Measurements from ENCODE around the gene TSNAXIP1.

TSNAXIP1 gene

DNA sequence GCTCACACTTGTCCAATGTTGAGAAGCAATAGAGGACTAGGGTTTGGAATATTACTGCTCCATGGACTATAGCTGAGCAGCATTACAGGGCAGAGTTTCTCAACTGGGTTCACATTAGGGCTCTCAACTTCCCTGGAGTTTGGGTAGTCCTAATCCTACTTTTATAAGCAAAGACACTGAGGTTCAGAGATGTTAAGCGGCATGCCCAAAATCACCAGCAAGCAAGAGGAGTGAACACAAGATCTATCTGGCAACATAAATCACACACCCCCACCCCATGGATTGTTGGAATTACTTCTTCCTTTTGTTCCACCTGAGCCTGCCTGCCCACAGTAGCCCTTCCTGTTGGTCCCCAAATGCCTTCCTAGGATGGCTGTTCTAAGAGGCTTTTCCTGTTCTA lies 5.2 kb downstream of the TSNAXIP1 start:
- Histone ChIP-seq H3K4me3 (ENCODE audit: low read depth in 1 of 2, low read length in 1 of 2) (no peak overlapping the region), H3K9me3 (no peaks in the 10 kb centered on the region), H3K36me3 (no peaks in the 10 kb centered on the region), H3K27me3 (no peaks in the 10 kb centered on the region), H3K27ac (no peak overlapping the region), H3K4me1 (ENCODE audit: control insufficient read depth in 1 of 2, insufficient read depth in 1 of 2, low read depth in 1 of 2, low read length in 1 of 2) (peaks cover 6% of the 10 kb centered on the region in 2 experiments)
- TF ChIP-seq, protein P1, sequence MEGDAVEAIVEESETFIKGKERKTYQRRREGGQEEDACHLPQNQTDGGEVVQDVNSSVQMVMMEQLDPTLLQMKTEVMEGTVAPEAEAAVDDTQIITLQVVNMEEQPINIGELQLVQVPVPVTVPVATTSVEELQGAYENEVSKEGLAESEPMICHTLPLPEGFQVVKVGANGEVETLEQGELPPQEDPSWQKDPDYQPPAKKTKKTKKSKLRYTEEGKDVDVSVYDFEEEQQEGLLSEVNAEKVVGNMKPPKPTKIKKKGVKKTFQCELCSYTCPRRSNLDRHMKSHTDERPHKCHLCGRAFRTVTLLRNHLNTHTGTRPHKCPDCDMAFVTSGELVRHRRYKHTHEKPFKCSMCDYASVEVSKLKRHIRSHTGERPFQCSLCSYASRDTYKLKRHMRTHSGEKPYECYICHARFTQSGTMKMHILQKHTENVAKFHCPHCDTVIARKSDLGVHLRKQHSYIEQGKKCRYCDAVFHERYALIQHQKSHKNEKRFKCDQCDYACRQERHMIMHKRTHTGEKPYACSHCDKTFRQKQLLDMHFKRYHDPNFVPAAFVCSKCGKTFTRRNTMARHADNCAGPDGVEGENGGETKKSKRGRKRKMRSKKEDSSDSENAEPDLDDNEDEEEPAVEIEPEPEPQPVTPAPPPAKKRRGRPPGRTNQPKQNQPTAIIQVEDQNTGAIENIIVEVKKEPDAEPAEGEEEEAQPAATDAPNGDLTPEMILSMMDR (IDR thresholded peaks at IDR 0.05) = no peak

DNA sequence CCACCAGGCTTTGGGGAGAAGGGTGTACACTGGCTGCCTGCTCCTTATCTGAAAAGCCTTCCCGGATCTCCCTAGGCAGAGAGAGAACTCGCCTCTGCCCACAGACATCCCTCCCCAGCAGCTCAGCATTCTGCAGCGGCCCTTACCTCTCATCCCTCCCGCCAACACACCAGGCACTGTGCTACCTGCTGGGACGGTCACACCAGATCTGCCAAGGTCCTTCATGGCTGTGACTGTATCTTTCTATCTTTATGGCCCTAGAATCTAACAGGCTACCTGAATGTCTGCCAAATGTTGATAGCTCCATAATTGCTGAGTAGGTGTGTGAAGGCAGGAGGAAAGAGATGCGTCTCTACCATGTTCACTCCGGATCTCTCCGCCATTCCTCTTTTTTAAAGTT lies 7.9 kb downstream of the TSNAXIP1 start:
- Histone ChIP-seq H3K4me3 (ENCODE audit: low read depth in 1 of 2, low read length in 1 of 2) (no peak overlapping the region), H3K4me1 (ENCODE audit: control insufficient read depth in 1 of 2, insufficient read depth in 1 of 2, low read depth in 1 of 2, low read length in 1 of 2) (no peaks in the 10 kb centered on the region), H3K27me3 (no peaks in the 10 kb centered on the region), H3K27ac (no peak overlapping the region), H3K36me3 (no peaks in the 10 kb centered on the region), H3K9me3 (no peaks in the 10 kb centered on the region)
- TF ChIP-seq, protein P1 (IDR thresholded peaks at IDR 0.05) = no peak

DNA sequence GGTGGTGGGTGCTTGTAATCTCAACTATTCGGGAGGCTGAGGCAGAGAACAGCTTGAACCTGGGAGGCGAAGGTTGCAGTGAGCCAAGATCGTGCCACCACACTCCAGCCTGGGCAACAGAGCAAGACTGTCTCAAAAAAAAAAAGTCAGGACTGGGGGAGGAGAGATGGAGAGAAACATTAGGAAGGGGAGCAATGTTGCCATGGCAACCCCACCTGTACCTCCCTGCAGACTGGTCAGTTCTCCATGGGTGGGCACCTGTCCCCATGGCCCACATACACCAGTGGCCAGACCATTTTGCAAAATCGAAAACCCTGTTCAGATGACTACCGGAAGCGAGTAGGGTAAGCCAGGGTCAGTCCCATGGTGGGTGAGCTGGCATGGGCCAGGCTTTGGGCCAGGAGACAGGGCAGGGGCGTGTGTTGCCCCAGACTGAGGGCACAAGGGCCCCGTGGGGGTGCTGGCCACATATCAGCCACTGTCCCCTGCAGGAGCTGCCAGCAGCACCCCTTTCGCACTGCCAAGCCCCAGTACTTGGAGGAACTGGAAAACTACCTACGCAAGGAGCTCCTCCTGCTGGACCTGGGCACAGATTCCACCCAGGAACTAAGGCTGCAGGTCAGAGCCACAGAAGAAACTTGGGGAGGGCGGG lies 14.0 kb downstream of the TSNAXIP1 start:
- Histone ChIP-seq H3K4me3 (ENCODE audit: low read depth in 1 of 2, low read length in 1 of 2) (no peak overlapping the region), H3K4me1 (ENCODE audit: control insufficient read depth in 1 of 2, insufficient read depth in 1 of 2, low read depth in 1 of 2, low read length in 1 of 2) (no peaks in the 10 kb centered on the region), H3K27ac (no peak overlapping the region), H3K36me3 (no peaks in the 10 kb centered on the region), H3K9me3 (no peaks in the 10 kb centered on the region), H3K27me3 (no peaks in the 10 kb centered on the region)
- TF ChIP-seq, protein P1 (IDR thresholded peaks at IDR 0.05) = no peak

GRCh38 chr16:67822511-67822910 lies 15.8 kb downstream of the TSNAXIP1 start:
- H3K36me3 ChIP-seq = peaks cover 15% of the 10 kb centered on the region
- H3K27me3 ChIP-seq = no peaks in the 10 kb centered on the region
- H3K4me3 ChIP-seq (ENCODE audit: low read depth in 1 of 2, low read length in 1 of 2) = no peak overlapping the region
- no peaks in the 10 kb centered on the region for H3K4me1 ChIP-seq (ENCODE audit: control insufficient read depth in 1 of 2, insufficient read depth in 1 of 2, low read depth in 1 of 2, low read length in 1 of 2)
- H3K27ac ChIP-seq = no peak overlapping the region
- no peaks in the 10 kb centered on the region for H3K9me3 ChIP-seq
- TF ChIP-seq, protein P1 (IDR thresholded peaks at IDR 0.05) = no peak

DNA sequence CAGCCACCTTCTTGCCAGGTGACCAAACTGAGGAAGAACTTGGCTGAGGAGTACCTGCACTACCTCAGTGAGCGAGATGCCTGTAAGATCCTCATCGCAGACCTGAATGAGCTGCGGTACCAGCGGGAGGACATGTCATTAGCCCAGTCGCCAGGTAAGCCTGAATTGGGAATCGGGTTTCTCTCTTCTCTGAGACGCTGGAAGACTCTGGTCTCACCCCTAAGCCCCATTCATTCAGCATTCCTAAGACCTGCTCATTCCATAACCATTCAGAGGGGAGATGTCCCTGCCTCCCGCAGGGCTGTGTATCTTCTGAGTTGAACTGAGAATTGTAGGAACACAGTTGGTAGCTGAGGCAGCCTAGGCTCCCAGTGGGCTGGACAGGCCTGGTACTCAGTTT lies 18.4 kb downstream of the TSNAXIP1 start:
- Histone ChIP-seq H3K4me1 (ENCODE audit: control insufficient read depth in 1 of 2, insufficient read depth in 1 of 2, low read depth in 1 of 2, low read length in 1 of 2) (no peaks in the 10 kb centered on the region), H3K27ac (no peak overlapping the region), H3K9me3 (no peaks in the 10 kb centered on the region), H3K27me3 (no peaks in the 10 kb centered on the region), H3K4me3 (ENCODE audit: low read depth in 1 of 2, low read length in 1 of 2) (no peak overlapping the region), H3K36me3 (peaks cover 41% of the 10 kb centered on the region)
- TF ChIP-seq, protein P1 (IDR thresholded peaks at IDR 0.05) = no peak
